ENCODE results near the gene ATP7B.
"Not testable (repeated sequence)": the region's sequence is repeated elsewhere in the genome, so short reads cannot be mapped to it uniquely, and the experiment has no call there.

ATP7B gene

DNA sequence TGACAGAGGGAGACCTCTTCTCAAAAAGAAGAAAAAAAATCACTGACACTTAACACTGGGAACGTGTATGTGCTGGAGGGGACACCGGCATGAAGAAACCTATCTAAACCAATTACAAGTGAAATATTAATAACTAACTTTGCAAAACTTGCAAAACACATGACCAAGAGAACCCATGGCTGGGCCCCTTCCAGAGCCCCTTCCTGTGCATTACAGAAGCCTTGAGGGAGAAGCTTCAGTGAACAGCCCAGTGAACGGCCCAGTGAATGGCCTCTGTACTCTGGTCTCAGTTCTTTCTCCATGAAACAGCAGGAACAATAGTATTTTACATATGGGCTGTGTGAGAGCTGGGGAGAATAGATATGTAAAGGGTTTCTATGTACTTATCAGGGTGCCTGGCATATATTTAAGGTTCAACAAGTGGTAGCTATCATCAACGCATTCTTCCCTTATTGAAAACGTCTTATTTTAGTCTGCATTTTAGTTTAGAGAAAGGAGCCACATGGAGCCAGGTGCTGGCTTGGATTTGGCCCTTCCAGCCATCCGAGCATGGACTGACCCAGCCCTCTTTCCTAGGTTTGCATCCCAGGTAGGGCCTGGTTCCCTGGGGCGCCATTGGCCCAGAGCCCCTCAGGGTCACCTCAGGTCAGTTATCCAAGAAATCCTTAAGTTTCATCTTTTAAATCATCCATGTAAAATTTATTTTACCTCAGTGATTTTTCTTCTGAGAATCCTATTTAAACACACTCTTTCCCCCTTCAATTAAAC is 95.0 kb downstream of the ATP7B start:
- TF ChIP-seq JUND (IDR thresholded peaks at IDR 0.05; ENCODE audit: low read depth), result no peak
- in situ Hi-C loops (cut with HindIII; ENCODE audit: low pct_unique_long_range_greater_than_20kb, low sequenced_read_pairs), result no loop called here
- DNase-seq (ENCODE audit: low read depth in 1 of 2, low spot score in 1 of 2), result no peak

DNA sequence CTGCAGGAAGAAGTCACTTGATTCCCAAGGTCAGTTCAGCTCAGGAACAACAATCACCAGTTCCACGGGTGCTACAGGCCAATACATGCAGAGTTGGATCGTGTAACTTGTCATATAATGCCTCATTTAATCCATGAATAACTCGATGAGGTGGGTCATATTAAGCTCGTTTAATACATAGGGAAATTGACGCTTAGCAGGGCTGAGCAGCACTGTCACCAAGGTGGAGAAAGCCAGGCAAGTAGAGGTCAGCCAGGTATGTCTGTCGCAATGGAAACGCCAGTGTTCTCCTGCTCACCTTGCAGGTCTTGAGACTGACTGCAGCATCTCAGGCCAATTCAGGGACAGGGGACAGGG is 97.1 kb downstream of the ATP7B start:
- DNase-seq (ENCODE audit: low read depth in 1 of 2, low spot score in 1 of 2), result no peak
- in situ Hi-C loops (cut with HindIII; ENCODE audit: low pct_unique_long_range_greater_than_20kb, low sequenced_read_pairs), result no loop called here
- no peak for TF ChIP-seq JUND (IDR thresholded peaks at IDR 0.05; ENCODE audit: low read depth)

DNA sequence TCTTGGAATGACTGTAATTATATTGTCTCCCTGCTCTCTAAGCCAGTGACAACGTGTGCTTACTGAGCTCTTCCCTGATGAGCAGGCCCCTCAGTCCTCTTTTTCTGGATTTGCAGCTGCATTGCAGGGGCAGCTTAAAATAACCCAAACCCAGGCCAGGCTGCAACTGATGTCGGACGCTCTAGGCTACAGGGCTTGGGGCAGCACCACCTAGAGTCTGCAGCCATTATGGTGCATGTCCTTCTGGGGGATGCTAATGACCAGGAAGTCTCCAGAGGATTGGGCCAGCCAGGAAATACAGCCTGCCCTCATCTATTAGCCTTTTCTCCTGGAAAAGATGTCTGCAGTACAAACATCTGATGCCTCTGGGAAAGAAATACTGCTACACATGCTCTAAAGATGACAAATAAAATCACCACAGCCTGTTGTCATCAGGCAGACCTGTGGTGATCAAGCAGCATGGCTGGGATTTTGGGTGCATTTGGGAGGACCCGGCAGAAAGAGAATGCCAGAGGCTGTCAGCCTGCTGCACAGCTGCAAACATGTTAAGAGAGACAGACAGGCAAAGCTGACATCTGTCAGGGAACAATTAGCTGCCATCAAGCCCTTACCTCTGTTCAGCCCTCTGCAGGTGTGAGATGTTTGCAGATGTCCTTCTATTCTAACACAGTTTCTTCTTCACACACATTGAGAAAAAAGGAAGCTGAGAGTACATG is 97.7 kb downstream of the ATP7B start:
- no peak for TF ChIP-seq JUND (IDR thresholded peaks at IDR 0.05; ENCODE audit: low read depth)
- in situ Hi-C loops (cut with HindIII; ENCODE audit: low pct_unique_long_range_greater_than_20kb, low sequenced_read_pairs), result no loop called here
- no peak for DNase-seq (ENCODE audit: low read depth in 1 of 2, low spot score in 1 of 2)

DNA sequence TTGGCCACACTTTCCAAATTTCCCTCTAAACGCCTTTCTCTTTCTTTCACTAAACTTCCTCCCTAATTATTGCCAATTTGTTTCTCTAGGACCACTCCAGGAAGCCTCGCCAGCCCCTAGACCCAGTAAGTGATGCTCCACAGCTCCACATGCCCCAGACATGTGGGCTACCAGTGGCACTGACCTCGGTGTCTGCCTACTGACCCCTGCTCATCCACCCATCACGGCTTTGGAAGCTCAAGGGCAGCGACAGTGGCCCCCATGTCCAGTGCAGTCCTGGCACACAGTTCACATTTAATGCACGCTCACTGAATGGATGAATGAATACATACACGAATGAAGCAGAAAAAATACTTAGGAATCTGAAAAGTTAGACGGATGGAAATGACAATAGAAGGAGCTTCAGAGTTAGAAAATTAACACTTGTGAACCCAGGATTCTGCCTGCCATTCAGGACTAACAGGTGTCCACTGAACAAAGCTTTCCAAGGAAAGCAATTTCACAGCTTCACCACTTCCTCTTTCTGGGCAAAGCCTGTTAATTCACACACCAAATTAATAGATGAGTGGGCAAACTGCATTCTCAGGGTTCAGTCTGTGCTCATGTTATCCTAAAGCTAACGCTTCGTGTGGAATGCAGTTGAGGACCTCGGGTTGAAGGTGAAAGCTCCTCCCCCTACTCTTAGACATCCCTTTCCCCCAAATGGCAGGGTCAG is 98.6 kb downstream of the ATP7B start:
- in situ Hi-C loops (cut with HindIII; ENCODE audit: low pct_unique_long_range_greater_than_20kb, low sequenced_read_pairs), result no loop called here
- no peak for TF ChIP-seq JUND (IDR thresholded peaks at IDR 0.05; ENCODE audit: low read depth)
- DNase-seq (ENCODE audit: low read depth in 1 of 2, low spot score in 1 of 2), result no peak

DNA sequence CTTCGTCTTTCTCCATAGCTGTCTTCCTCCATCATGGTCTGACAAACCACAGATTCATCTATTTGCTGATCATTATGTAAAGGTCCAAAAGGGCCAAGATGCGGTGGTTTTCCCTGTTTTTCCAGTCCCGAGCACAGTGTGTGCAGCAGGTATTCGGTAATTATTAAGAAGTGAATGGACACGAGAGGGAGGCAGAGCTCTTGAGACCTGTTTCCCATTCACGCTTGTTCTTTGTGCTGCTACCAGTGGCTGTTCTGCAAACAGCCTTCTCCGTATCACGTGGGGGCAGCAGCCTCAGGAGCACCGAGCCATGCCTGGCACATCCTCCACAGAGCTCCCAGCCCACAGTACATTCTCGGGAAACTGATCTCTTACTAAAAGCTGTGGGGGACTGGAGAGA is 99.2 kb downstream of the ATP7B start:
- DNase-seq (ENCODE audit: low read depth in 1 of 2, low spot score in 1 of 2), result peak; percentile 69 to 84

DNA sequence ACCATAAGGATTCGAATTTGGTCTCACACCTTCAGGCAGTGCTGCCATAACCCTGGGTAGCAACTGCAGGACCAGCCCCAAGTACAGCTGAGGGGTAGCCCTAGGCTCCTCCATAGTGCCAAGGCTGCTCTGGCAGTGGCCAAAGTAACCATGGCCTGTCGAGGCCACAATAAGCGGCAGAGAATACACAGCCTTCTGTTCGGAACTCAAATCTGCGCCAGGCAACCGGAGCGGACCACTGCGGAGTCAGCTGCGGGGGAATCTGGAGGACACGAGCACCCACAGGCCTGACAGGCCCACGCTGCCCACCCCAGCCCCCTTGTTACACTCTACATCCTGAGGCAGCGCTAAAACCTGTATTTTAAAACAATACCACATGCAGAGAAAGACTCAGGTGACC is 100.7 kb downstream of the ATP7B start:
- DNase-seq (ENCODE audit: low read depth in 1 of 2, low spot score in 1 of 2), result no peak
- in situ Hi-C loops (cut with HindIII; ENCODE audit: low pct_unique_long_range_greater_than_20kb, low sequenced_read_pairs), result no loop called here
- TF ChIP-seq JUND (IDR thresholded peaks at IDR 0.05; ENCODE audit: low read depth), result no peak

More for the DNA sequence above, 99.2 kb downstream of the ATP7B start:
- TF ChIP-seq JUND (IDR thresholded peaks at IDR 0.05; ENCODE audit: low read depth), result no peak
- in situ Hi-C loops (cut with HindIII; ENCODE audit: low pct_unique_long_range_greater_than_20kb, low sequenced_read_pairs), result no loop called here

DNA sequence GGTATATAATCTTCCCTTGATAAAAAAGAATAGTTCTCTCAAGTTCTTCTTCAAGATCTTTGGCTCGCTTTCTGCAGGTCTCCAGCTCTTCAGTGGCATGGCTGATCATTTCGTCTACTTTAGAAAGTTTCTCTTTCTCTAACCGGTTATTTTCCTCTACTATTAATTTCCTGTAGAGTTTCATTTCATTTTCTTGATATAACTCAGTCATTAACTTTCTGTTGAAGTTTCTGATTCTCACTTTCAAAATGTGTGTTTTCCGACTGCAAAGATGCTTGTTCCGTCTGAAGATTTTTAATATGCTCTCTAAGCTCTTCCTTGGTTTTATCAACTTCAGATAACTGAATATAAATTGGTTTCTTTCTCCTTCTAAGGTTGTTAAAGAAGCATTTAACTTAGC is 102.0 kb downstream of the ATP7B start:
- in situ Hi-C loops (cut with HindIII; ENCODE audit: low pct_unique_long_range_greater_than_20kb, low sequenced_read_pairs); DNase-seq (ENCODE audit: low read depth in 1 of 2, low spot score in 1 of 2): not testable (repeated sequence)

DNA sequence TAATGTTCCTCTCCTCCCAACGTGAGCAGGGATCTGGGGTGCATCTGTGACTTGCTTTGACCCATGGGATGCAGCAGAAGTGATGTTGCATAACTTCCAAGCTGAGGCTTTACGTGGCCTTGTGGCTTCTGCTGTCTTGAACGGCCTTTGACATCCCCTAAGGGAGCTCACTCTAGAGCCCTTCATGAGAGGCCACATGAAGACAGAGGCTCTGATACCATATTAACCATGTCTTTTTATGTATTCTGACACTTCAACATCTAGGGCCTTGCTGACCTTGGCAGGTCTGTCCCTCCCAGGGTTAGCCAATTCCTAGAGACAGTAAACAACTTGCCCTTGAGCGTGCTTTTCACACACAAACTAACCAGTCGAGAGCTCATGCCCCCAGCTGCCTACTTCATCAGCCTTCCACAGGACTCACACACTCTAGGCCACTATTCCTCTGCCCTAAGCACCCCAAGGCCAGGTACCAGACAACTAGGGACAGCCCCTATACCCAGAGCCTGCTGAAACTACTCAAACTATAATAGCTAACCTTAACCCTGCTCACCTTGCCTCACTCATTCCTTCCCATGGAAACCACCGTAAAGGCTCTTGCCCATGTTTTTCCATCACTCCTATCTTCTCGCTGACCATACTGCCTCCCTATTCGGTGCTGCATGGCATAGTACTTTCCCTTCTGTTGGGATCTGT is 104.1 kb downstream of the ATP7B start:
- TF ChIP-seq JUND (IDR thresholded peaks at IDR 0.05; ENCODE audit: low read depth), result no peak
- DNase-seq (ENCODE audit: low read depth in 1 of 2, low spot score in 1 of 2), result no peak
- in situ Hi-C loops (cut with HindIII; ENCODE audit: low pct_unique_long_range_greater_than_20kb, low sequenced_read_pairs), result no loop called here

DNA sequence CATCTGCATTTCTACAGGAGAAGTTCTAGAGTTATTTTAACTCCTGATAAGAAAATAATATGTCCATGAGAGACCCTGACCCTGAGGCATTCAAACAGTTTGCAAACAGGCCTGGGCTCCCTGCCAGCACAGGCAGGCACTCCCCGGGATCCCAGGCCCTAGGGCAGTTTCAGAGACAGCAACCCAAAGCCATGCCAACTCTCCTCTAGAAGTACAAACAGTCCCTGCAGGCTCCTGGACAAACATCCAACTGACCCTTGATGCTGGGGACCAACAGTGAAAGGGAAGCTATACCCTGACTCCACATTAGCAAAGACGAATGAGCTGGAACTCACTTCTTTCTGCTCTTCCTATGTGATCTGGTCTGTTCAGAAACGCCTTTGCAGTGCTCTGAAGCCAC is 104.7 kb downstream of the ATP7B start:
- DNase-seq (ENCODE audit: low read depth in 1 of 2, low spot score in 1 of 2), result peak in 1 of 2 experiments; percentile 56
- TF ChIP-seq JUND (IDR thresholded peaks at IDR 0.05; ENCODE audit: low read depth), result no peak
- in situ Hi-C loops (cut with HindIII; ENCODE audit: low pct_unique_long_range_greater_than_20kb, low sequenced_read_pairs), result no loop called here

DNA sequence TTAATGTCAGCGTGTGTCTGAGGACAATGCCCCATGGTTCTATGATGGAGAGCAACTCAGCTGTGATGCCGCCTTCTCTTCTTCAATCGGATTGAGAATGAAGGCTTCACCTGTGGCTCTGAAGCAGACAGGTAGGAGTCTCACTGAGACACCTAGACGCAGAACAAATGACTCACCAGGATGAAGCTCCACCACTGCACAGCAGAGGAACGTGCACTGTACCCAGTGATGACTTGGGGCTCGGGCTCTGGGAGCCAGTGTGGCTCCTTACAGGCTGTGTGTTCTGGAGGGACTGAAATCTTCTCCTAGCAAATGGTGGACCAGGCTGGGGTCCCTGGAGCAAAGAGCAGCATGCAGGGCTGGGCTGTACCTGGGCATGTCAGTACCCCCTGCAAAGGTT is 105.5 kb downstream of the ATP7B start:
- TF ChIP-seq JUND (IDR thresholded peaks at IDR 0.05; ENCODE audit: low read depth), result no peak
- in situ Hi-C loops (cut with HindIII; ENCODE audit: low pct_unique_long_range_greater_than_20kb, low sequenced_read_pairs), result no loop called here
- no peak for DNase-seq (ENCODE audit: low read depth in 1 of 2, low spot score in 1 of 2)

DNA sequence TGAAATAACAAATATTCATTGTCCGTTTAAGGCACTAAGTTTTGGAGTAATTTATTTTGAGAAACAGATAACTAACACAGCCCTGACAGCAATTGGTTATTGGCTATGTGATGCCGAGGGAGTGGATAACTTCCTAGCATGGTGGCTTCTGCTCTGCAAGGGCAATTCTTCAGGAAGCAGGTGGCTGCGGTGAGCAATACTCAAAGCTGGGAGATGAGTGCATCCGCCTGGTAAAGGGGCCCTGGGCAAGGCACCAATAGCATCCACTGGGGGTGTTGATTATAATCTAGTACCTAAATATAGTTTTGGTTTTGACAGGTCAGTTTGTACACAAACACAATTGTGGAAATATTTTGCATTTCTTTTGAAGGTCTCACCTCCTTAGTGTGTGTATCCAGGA is 108.5 kb downstream of the ATP7B start:
- TF ChIP-seq JUND (IDR thresholded peaks at IDR 0.05; ENCODE audit: low read depth), result no peak
- DNase-seq (ENCODE audit: low read depth in 1 of 2, low spot score in 1 of 2), result no peak
- in situ Hi-C loops (cut with HindIII; ENCODE audit: low pct_unique_long_range_greater_than_20kb, low sequenced_read_pairs), result no loop called here

DNA sequence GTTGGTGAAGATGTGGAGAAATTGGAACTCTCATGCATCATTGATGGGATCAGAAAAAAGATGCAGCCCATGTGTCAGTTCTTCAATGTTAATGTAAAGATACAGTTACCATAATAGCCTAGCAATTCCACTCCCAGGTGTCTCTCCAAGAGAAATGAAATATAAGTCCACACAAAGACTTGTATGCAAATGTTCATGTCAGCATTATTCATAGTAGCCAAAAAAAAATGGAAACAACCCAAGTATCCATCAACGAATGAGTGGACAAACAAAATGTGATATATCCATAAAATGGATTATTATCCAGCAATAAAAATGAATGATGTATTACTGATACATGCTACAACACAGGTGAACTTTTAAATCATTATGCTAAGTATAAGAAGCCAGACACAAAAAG is 110.8 kb downstream of the ATP7B start:
- in situ Hi-C loops (cut with HindIII; ENCODE audit: low pct_unique_long_range_greater_than_20kb, low sequenced_read_pairs), result no loop called here
- no peak for TF ChIP-seq JUND (IDR thresholded peaks at IDR 0.05; ENCODE audit: low read depth)
- no peak for DNase-seq (ENCODE audit: low read depth in 1 of 2, low spot score in 1 of 2)

All from T47D (cell line).